ENCODE results near the gene FAM193B.
"Not testable (repeated sequence)": the region's sequence is repeated elsewhere in the genome, so short reads cannot be mapped to it uniquely, and the experiment has no call there.

The FAM193B gene

DNA sequence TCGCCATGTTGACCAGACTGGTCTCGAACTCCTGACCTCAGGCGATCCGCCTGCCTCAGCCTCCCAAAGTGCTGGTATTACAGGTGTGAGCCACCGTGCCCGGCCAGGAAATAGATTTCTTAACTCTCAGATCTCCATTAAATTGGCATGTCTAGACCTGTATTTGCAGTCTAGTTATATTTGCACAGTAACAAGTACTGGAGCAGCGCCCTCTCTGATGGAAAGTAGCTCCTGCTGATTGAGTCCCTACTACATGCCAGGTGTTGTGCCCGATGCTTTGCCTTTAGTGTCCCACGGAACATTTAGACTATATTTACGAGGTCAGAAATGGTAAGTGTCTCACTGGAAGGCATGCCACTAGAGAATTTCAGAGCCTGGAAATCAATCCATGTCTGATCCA, 21.8 kb upstream of the FAM193B start:
- Histone ChIP-seq H3K27me3 (ENCODE audit: control insufficient read depth, insufficient read depth, low read length) (no peaks in the 10 kb centered on the region), H3K9me3 (ENCODE audit: control insufficient read depth, insufficient read depth, low read length) (no peaks in the 10 kb centered on the region), H3K4me3 (ENCODE audit: low read length) (no peak overlapping the region), H3K4me1 (ENCODE audit: control insufficient read depth, insufficient read depth, low read length) (no peaks in the 10 kb centered on the region), H3K27ac (ENCODE audit: low read length) (no peak overlapping the region), H3K36me3 (ENCODE audit: control insufficient read depth, insufficient read depth, low read length) (no peaks in the 10 kb centered on the region)
- DNase-seq (ENCODE audit: low read depth, low spot score) = no peak
- no CpG with 5 or more reads among the region's 10 CpGs for WGBS (ENCODE audit: insufficient coverage, insufficient read length)

DNA sequence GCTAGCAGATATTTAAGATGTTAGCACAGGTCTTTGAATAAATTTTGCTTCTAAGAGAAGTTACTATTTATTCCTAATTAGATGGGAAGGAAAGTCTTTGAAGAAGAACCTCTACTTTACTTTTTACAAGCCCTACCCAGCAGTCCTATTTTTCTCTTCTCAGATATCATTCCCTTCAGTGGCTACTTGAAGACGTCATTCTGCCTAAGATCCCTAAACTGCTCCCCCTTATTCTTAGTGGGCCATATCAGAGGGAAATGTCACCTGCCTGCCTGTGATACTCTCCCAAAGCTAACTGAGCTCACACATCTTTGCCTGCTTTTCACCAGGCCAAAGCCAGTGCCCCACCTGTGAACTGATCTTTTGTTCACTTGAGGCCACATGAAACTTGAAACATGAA, 21.1 kb upstream of the FAM193B start:
- WGBS (ENCODE audit: insufficient coverage, insufficient read length) = no CpG with 5 or more reads among the region's 1 CpG
- Histone ChIP-seq H3K27ac (ENCODE audit: low read length) (no peak overlapping the region), H3K4me3 (ENCODE audit: low read length) (no peak overlapping the region), H3K36me3 (ENCODE audit: control insufficient read depth, insufficient read depth, low read length) (no peaks in the 10 kb centered on the region), H3K9me3 (ENCODE audit: control insufficient read depth, insufficient read depth, low read length) (no peaks in the 10 kb centered on the region), H3K27me3 (ENCODE audit: control insufficient read depth, insufficient read depth, low read length) (no peaks in the 10 kb centered on the region), H3K4me1 (ENCODE audit: control insufficient read depth, insufficient read depth, low read length) (no peaks in the 10 kb centered on the region)
- DNase-seq (ENCODE audit: low read depth, low spot score) = no peak

DNA sequence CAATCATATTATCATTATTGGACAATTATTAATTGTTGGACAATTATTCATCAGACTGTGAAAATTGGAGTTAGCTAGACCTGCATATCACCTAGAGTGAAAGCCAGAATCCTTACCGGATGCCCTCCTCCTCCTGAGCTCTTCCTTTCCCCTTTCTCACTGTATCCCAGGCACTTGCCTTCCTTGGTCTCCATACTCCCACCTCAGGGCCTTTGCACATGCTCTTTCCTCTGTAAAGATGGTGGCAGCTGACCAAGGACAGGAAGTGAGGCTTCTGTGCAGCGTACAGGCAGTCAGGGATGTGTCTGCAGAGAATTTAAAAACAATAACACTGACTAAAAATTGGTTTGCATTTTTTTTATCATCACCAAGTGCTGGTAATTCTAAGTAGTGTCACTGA, 15.5 kb upstream of the FAM193B start:
- Histone ChIP-seq H3K36me3 (ENCODE audit: control insufficient read depth, insufficient read depth, low read length) (no peaks in the 10 kb centered on the region), H3K27me3 (ENCODE audit: control insufficient read depth, insufficient read depth, low read length) (no peaks in the 10 kb centered on the region), H3K27ac (ENCODE audit: low read length) (no peak overlapping the region), H3K4me1 (ENCODE audit: control insufficient read depth, insufficient read depth, low read length) (no peaks in the 10 kb centered on the region), H3K4me3 (ENCODE audit: low read length) (no peak overlapping the region), H3K9me3 (ENCODE audit: control insufficient read depth, insufficient read depth, low read length) (no peaks in the 10 kb centered on the region)
- no CpG with 5 or more reads among the region's 2 CpGs for WGBS (ENCODE audit: insufficient coverage, insufficient read length)
- DNase-seq (ENCODE audit: low read depth, low spot score) = no peak

DNA sequence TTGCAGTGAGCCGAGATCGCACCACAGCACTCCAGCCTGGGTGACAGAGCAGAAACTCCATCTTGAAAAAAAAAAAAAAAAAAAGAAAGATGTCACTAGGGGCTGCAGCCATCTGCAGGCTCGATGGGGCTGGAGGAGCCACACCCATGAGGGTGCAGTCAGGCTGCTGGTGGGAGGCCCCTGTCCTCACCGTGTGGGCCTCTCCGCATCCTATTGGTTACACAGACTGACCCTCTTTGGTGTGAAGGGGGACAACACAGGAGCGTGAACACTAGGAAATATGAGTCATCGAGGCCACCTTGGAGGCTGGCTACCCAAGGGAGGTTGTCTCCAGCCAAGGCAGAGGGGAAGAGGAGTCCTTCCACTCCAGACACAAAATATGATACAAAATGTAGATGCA, 14.0 kb upstream of the FAM193B start:
- no peak for DNase-seq (ENCODE audit: low read depth, low spot score)
- no CpG with 5 or more reads among the region's 7 CpGs for WGBS (ENCODE audit: insufficient coverage, insufficient read length)
- no peaks in the 10 kb centered on the region for H3K9me3 ChIP-seq (ENCODE audit: control insufficient read depth, insufficient read depth, low read length)
- H3K27ac ChIP-seq (ENCODE audit: low read length) = no peak overlapping the region
- no peaks in the 10 kb centered on the region for H3K4me1 ChIP-seq (ENCODE audit: control insufficient read depth, insufficient read depth, low read length)
- no peaks in the 10 kb centered on the region for H3K27me3 ChIP-seq (ENCODE audit: control insufficient read depth, insufficient read depth, low read length)
- no peak overlapping the region for H3K4me3 ChIP-seq (ENCODE audit: low read length)
- H3K36me3 ChIP-seq (ENCODE audit: control insufficient read depth, insufficient read depth, low read length) = no peaks in the 10 kb centered on the region

DNA sequence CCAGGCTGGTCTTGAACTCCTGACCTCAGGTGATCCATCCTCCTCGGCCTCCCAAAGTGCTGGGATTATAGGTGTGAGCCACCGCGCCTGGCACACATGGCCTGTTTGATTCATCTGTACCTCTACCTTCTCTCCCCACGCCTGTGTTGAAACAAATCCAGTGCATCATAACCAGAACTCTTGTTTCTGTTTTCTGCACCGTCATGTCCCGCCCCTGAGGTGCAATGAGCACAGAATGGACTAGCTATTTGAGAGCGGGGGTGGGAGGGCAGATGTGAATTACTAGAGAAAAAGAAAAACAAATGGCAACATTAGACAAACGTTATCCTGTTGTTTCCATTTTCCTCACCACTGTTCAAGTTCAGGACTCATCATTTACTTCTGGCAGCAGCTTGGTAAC, 10.7 kb upstream of the FAM193B start:
- H3K27ac ChIP-seq (ENCODE audit: low read length) = no peak overlapping the region
- no peaks in the 10 kb centered on the region for H3K4me1 ChIP-seq (ENCODE audit: control insufficient read depth, insufficient read depth, low read length)
- H3K27me3 ChIP-seq (ENCODE audit: control insufficient read depth, insufficient read depth, low read length) = no peaks in the 10 kb centered on the region
- DNase-seq (ENCODE audit: low read depth, low spot score) = no peak
- H3K4me3 ChIP-seq (ENCODE audit: low read length) = no peak overlapping the region
- H3K9me3 ChIP-seq (ENCODE audit: control insufficient read depth, insufficient read depth, low read length) = 0 out of 2 replicates have a peak, but pooled peaks cover 2% of the 10 kb centered on the region
- no CpG with 5 or more reads among the region's 8 CpGs for WGBS (ENCODE audit: insufficient coverage, insufficient read length)
- no peaks in the 10 kb centered on the region for H3K36me3 ChIP-seq (ENCODE audit: control insufficient read depth, insufficient read depth, low read length)

DNA sequence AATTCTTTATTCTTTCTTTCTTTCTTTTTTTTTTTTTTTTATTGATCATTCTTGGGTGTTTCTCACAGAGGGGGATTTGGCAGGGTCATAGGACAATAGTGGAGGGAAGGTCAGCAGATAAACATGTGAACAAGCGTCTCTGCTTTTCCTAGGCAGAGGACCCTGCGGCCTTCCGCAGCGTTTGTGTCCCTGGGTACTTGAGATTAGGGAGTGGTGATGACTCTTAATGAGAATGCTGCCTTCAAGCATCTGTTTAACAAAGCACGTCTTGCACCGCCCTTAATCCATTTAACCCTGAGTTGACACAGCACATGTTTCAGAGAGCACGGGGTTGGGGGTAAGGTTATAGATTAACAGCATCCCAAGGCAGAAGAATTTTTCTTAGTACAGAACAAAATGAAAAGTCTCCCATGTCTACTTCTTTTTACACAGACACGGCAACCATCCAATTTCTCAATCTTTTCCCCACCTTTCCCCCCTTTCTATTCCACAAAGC, 5.1 kb upstream of the FAM193B start:
- not testable (repeated sequence) for H3K36me3 ChIP-seq (ENCODE audit: control insufficient read depth, insufficient read depth, low read length); H3K9me3 ChIP-seq (ENCODE audit: control insufficient read depth, insufficient read depth, low read length); DNase-seq (ENCODE audit: low read depth, low spot score); H3K27me3 ChIP-seq (ENCODE audit: control insufficient read depth, insufficient read depth, low read length); H3K27ac ChIP-seq (ENCODE audit: low read length); H3K4me1 ChIP-seq (ENCODE audit: control insufficient read depth, insufficient read depth, low read length); H3K4me3 ChIP-seq (ENCODE audit: low read length)
- no CpG with 5 or more reads among the region's 8 CpGs for WGBS (ENCODE audit: insufficient coverage, insufficient read length)

DNA sequence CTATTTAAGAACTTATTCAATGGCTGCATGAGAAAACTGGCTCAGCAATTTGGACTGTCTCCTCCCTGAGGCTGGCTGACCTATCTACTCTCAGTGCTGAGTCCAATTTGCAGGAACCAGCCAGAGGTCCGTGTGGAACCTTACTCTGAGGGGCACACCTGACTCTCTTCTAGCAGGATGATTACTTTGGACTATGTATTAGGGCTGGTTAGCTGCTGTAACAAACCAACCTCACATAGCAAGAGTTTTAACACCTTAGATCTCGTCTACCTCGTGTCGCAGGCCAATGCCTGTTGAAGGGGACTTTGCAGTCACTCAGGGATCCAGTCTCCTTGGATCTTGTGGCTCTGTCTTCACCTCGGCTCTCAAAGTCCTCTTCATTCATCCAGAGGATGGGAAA, 3.4 kb upstream of the FAM193B start:
- H3K36me3 ChIP-seq (ENCODE audit: control insufficient read depth, insufficient read depth, low read length) = no peaks in the 10 kb centered on the region
- no CpG with 5 or more reads among the region's 5 CpGs for WGBS (ENCODE audit: insufficient coverage, insufficient read length)
- H3K4me1 ChIP-seq (ENCODE audit: control insufficient read depth, insufficient read depth, low read length) = peaks cover 2% of the 10 kb centered on the region; the same call in 1 of the 2 replicates
- H3K27me3 ChIP-seq (ENCODE audit: control insufficient read depth, insufficient read depth, low read length) = no peaks in the 10 kb centered on the region
- H3K4me3 ChIP-seq (ENCODE audit: low read length) = no peak overlapping the region
- H3K9me3 ChIP-seq (ENCODE audit: control insufficient read depth, insufficient read depth, low read length) = 0 out of 2 replicates have a peak, but pooled peaks cover 2% of the 10 kb centered on the region
- DNase-seq (ENCODE audit: low read depth, low spot score) = no peak
- H3K27ac ChIP-seq (ENCODE audit: low read length) = no peak overlapping the region

DNA sequence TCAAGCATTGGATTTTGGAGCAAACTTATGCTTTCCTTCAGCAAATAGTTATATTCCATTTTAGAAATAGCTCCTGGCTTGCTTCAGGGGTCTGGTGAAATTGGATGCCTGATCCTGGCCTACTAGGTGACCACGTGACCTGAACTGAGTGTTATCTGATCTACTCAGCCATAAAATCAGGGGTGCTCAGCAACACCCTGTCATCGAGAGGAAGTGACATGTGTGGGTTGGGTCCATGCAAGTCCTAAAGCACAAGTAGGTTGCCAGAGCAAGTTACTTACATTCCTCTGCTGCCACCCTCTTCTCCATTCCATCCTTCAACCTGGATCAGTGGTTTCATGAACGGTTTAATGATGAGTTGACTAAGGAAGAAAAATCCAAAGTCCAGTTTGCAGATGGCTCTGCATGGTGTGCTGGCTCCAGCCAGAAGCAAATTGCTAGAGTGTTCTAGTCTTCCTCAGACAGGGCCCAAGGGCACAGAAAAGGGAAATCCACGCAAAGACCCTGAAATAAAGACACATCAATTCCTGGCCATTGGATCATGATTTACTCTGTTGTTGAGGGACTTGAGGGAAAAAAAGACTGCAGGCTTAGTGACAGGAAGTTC, 2.8 kb upstream of the FAM193B start:
- Histone ChIP-seq H3K36me3 (ENCODE audit: control insufficient read depth, insufficient read depth, low read length) (no peaks in the 10 kb centered on the region), H3K4me1 (ENCODE audit: control insufficient read depth, insufficient read depth, low read length) (peaks cover 2% of the 10 kb centered on the region; the same call in 1 of the 2 replicates), H3K27ac (ENCODE audit: low read length) (no peak overlapping the region), H3K27me3 (ENCODE audit: control insufficient read depth, insufficient read depth, low read length) (no peaks in the 10 kb centered on the region), H3K9me3 (ENCODE audit: control insufficient read depth, insufficient read depth, low read length) (0 out of 2 replicates have a peak, but pooled peaks cover under 1% of the 10 kb centered on the region), H3K4me3 (ENCODE audit: low read length) (no peak overlapping the region)
- WGBS (ENCODE audit: insufficient coverage, insufficient read length) = no CpG with 5 or more reads among the region's 4 CpGs
- DNase-seq (ENCODE audit: low read depth, low spot score) = no peak

DNA sequence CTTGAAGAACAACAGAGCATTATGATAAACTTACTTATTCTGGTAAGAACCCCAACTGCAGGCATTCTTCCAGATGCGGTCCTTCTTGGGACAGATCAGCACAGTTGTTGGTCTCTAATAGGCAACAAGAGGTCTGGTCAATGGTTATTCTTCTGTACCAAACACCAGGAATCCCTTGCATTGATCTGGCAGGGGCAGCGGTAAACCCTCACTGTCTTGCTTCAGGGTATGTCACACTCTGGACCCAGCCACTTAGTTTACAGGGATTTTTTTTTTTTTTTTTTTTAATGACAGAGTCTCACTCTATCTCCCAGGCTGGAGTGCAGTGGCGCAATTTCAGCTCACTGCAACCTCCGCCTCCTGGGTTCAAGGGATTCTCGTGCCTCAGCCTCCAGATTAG, 1.3 kb upstream of the FAM193B start:
- H3K27me3 ChIP-seq (ENCODE audit: control insufficient read depth, insufficient read depth, low read length) = no peaks in the 10 kb centered on the region
- H3K27ac ChIP-seq (ENCODE audit: low read length) = no peak overlapping the region
- no peak for DNase-seq (ENCODE audit: low read depth, low spot score)
- H3K9me3 ChIP-seq (ENCODE audit: control insufficient read depth, insufficient read depth, low read length) = no peaks in the 10 kb centered on the region
- H3K4me1 ChIP-seq (ENCODE audit: control insufficient read depth, insufficient read depth, low read length) = peaks cover 2% of the 10 kb centered on the region; the same call in 1 of the 2 replicates
- WGBS (ENCODE audit: insufficient coverage, insufficient read length) = no CpG with 5 or more reads among the region's 5 CpGs
- no peaks in the 10 kb centered on the region for H3K36me3 ChIP-seq (ENCODE audit: control insufficient read depth, insufficient read depth, low read length)
- H3K4me3 ChIP-seq (ENCODE audit: low read length) = no peak overlapping the region

DNA sequence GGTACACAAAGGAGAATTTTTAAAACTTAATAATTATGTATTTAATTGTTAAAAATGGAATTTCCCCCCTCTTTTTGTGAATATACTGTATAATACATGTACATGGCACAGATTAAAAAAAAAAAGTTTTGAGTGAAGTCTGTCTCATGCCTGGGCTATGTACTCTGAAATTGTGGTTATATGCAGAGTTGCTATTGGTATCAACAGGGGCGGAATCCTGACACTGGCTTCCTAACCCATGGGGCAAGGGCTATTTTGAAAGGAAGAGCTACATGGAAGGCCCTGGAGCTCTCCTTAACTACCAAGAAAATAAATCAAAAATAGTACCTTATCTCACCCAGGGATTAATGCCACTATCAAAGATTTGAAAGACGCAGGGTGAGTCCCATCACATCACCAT, 865 bp upstream of the FAM193B start:
- WGBS (ENCODE audit: insufficient coverage, insufficient read length) = no CpG with 5 or more reads among the region's 2 CpGs
- Histone ChIP-seq H3K27me3 (ENCODE audit: control insufficient read depth, insufficient read depth, low read length) (no peaks in the 10 kb centered on the region), H3K9me3 (ENCODE audit: control insufficient read depth, insufficient read depth, low read length) (no peaks in the 10 kb centered on the region), H3K4me1 (ENCODE audit: control insufficient read depth, insufficient read depth, low read length) (peaks cover 2% of the 10 kb centered on the region; the same call in 1 of the 2 replicates), H3K36me3 (ENCODE audit: control insufficient read depth, insufficient read depth, low read length) (no peaks in the 10 kb centered on the region), H3K4me3 (ENCODE audit: low read length) (no peak overlapping the region), H3K27ac (ENCODE audit: low read length) (no peak overlapping the region)
- no peak for DNase-seq (ENCODE audit: low read depth, low spot score)

Data from iPS DF 6.9 (cell line).